ENCODE data around the gene CCDC154. TPM values are rescaled to one million over a fixed set of nuclear protein-coding genes. Genes with fewer than 3 reads are reported as not detected.

The CCDC154 gene, protein sequence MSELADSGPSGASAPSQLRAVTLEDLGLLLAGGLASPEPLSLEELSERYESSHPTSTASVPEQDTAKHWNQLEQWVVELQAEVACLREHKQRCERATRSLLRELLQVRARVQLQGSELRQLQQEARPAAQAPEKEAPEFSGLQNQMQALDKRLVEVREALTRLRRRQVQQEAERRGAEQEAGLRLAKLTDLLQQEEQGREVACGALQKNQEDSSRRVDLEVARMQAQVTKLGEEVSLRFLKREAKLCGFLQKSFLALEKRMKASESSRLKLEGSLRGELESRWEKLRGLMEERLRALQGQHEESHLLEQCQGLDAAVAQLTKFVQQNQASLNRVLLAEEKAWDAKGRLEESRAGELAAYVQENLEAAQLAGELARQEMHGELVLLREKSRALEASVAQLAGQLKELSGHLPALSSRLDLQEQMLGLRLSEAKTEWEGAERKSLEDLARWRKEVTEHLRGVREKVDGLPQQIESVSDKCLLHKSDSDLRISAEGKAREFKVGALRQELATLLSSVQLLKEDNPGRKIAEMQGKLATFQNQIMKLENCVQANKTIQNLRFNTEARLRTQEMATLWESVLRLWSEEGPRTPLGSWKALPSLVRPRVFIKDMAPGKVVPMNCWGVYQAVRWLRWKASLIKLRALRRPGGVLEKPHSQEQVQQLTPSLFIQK
- 1 to 10 TPM in 1 of 4 donors, under 1 TPM in 2, not detected in 1; 0.34 to 3.5 (median 0.39) TPM for total RNA-seq

DNA sequence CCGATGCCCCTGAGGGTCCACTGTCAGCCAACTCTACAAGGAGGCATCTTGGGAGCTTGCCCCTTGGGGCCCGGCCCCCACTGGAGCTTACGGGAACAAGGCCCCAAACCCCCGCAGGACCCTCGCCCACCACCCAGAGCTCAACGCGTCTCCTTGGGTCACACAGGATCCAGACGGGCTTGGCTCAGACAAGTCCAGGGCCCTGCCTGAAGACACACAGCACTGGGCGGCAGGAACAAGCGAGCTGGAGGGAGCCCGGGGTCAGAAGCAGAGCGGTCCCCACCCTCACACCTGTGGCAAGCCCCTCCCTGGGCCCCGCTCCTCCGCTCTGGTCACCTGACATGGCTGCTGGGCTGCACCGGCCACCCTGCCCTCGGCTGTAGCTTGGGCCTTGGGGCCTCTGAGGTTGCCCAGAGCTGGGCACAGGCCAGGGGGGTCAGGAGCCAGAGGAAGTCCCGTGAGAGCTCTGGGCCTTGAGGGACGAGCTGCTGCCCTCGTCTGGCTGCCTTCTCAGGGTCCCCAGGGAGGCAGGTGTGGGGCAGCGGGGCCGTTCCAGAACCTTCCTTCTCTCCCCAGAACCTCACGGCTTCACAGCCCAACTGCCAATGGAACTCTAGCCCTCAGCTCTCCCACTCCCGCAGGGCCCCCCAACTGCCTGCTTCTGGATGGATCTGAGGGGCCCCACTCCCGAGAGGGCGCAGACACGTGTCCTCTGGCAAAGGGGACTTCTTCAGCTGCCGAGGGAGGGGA, at the start of gene CCDC154:
CCDC154 (minus strand) TSS at position 577 of the 750 bp plus-strand sequence; CDS start at position 343, 234 bp downstream.
- Histone ChIP-seq H3K9me3 (no peaks in the 10 kb centered on the region), H3K27ac (no peak within 1 kb of the TSS), H3K4me3 (no peak within 1 kb of the TSS), H3K36me3 (peaks cover 40% of the 10 kb centered on the region), H3K4me1 (no peaks in the 10 kb centered on the region), H3K27me3 (no peaks in the 10 kb centered on the region)
- no peak for DNase-seq (ENCODE audit: low spot score in 2 of 2)
- WGBS, result 71% methylated on average over 12 of the region's 27 CpGs
- no peak for TF ChIP-seq EP300 (IDR thresholded peaks at IDR 0.05)
- TF ChIP-seq, protein P1, sequence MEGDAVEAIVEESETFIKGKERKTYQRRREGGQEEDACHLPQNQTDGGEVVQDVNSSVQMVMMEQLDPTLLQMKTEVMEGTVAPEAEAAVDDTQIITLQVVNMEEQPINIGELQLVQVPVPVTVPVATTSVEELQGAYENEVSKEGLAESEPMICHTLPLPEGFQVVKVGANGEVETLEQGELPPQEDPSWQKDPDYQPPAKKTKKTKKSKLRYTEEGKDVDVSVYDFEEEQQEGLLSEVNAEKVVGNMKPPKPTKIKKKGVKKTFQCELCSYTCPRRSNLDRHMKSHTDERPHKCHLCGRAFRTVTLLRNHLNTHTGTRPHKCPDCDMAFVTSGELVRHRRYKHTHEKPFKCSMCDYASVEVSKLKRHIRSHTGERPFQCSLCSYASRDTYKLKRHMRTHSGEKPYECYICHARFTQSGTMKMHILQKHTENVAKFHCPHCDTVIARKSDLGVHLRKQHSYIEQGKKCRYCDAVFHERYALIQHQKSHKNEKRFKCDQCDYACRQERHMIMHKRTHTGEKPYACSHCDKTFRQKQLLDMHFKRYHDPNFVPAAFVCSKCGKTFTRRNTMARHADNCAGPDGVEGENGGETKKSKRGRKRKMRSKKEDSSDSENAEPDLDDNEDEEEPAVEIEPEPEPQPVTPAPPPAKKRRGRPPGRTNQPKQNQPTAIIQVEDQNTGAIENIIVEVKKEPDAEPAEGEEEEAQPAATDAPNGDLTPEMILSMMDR (IDR thresholded peaks at IDR 0.05), result no peak
- no peak for TF ChIP-seq POLR2A (IDR thresholded peaks at IDR 0.05)
- TF ChIP-seq POLR2AphosphoS5 (IDR thresholded peaks at IDR 0.05), result no peak

DNA sequence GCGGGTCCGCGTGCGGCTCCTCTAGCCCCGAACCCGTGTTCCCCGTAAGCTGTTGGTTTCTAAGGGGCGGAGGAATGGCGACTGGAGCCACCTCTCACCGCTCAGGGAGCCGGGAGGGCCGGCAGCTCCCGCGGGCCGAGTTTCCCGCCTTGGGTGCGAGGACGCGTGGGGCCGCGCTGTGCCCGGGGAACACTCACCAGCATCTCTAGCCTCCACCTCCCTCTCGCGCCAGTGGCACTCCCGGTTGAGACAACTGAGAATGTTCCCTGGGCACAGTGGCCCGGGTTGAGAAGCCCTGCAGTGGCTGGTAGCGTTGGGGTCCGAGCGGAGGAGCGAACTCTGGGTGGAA, 49.4 kb upstream of the CCDC154 start:
- WGBS, result 0% methylated on average over 4 of the region's 30 CpGs
- H3K27me3 ChIP-seq, result no peaks in the 10 kb centered on the region
- TF ChIP-seq POLR2A (IDR thresholded peaks at IDR 0.05) (no peak), POLR2AphosphoS5 (IDR thresholded peaks at IDR 0.05) (no peak), EP300 (IDR thresholded peaks at IDR 0.05) (no peak)
- TF ChIP-seq, protein P1 (IDR thresholded peaks at IDR 0.05), result no peak
- peak overlapping the region; percentile 68 for H3K4me3 ChIP-seq
- no peaks in the 10 kb centered on the region for H3K9me3 ChIP-seq
- H3K27ac ChIP-seq, result peak overlapping the region; percentile 88
- peaks cover 31% of the 10 kb centered on the region for H3K36me3 ChIP-seq
- peaks cover 25% of the 10 kb centered on the region for H3K4me1 ChIP-seq
- DNase-seq (ENCODE audit: low spot score in 2 of 2), result peak in 1 of 2 donors; percentile 78

DNA sequence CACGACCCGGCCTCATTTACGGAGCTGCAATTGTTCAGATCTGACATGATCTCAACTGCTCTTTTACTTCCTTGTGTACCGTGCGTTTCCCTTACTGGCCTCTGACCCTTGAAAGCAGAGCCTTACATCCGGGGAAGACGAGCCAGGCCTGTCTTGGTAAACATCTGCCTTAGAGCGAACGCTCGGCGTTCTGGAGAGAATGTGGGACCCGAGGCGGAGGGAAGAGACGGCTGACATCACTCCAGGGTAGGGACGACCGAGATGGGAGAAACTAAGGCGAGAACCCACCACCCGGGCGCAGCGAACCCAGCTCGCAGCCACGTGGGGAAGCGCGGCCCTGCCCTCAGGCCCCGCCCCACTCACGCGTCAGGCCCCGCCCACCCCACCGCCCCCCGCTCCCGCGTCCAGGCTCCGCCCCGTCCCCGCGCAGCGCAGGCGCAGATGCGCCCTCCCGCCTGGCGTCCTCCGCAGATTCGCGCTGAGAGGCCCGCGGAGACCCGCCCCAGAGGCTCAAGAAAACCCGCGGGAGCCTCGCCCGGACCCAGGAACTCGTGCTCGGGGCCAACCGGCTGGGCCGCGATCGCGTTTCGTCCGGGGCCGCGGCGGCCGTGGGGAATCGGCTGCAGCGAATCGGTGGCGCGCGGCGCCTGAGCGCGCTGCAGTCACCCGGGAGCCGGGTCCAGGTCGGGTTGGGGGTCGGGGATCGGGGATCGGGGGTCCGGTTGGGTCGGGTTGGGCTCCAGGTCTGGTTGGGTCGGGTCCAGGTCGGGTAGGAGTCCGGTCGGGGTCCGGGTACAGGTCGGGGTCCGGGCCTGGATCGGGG, 48.8 kb upstream of the CCDC154 start, which contains the start of gene TELO2:
TELO2 (plus strand) TSS at position 438 of the 823 bp plus-strand sequence. CDS start 922 bp downstream, outside the sequence.
- peaks cover 25% of the 10 kb centered on the region for H3K4me1 ChIP-seq
- H3K9me3 ChIP-seq, result no peaks in the 10 kb centered on the region
- DNase-seq (ENCODE audit: low spot score in 2 of 2), result peak; percentile 83 to 90
- peaks cover 28% of the 10 kb centered on the region for H3K36me3 ChIP-seq
- WGBS, result 10% methylated on average over 18 of the region's 89 CpGs
- peak within 1 kb of the TSS; percentile 88 for H3K27ac ChIP-seq
- peak within 1 kb of the TSS; percentile 68 for H3K4me3 ChIP-seq
- no peaks in the 10 kb centered on the region for H3K27me3 ChIP-seq
- TF ChIP-seq, protein P1 (IDR thresholded peaks at IDR 0.05), result no peak
- TF ChIP-seq EP300 (IDR thresholded peaks at IDR 0.05), result peak; percentile 26

DNA sequence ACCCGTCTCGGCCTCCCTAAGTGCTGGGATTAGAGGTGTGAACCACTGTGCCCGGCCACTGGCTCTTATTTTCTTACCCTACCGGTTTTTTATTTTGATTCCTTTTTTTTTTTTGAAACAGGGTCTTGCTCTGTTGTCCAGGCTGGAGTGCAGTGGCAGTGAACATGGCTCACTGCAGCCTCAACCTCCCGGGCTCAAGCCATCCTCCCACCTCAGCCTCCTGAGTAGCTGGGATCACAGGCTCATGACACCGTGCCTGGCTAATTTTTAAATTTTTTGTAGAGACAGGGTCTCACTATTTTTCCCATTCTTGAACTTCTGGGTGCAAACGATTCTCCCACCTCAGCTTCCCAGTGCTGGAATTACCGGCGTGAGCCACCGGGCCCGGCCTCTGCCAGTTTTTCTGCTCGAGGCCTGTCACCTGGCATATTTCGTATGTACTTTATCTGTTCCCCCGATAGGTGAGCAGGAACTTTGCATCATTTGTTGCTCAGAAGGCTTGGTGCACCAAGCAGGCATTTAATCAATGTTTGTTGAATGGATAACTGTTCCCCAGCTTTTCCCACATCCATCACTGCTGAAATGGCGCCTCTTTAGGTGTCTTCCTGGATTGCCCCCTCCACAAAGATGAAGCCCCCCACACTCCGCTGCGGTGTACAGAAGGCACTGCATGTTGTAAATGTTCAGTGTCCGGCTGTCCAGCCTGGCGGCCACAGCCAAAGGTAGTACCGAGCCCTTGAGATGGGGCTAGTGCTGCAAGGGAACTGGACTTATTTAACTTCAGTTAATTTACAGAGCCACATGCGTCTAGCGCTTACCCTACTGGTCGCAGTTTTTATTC, 47.9 kb upstream of the CCDC154 start:
- Histone ChIP-seq H3K9me3 (no peaks in the 10 kb centered on the region), H3K27ac (peak overlapping the region; percentile 88), H3K36me3 (peaks cover 20% of the 10 kb centered on the region), H3K4me1 (peaks cover 25% of the 10 kb centered on the region), H3K4me3 (peak overlapping the region; percentile 68), H3K27me3 (no peaks in the 10 kb centered on the region)
- TF ChIP-seq POLR2AphosphoS5 (IDR thresholded peaks at IDR 0.05) (no peak), EP300 (IDR thresholded peaks at IDR 0.05) (no peak), POLR2A (IDR thresholded peaks at IDR 0.05) (no peak)
- TF ChIP-seq, protein P1 (IDR thresholded peaks at IDR 0.05), result no peak
- WGBS, result 89% methylated on average over 23 of the region's 23 CpGs
- DNase-seq (ENCODE audit: low spot score in 2 of 2), result no peak

Data from suprapubic skin (tissue), 4 donors.